DMS114 treated with DMSO at 0.1 percent for 48 hours (cell line): ENCODE data around the gene KIF2C.
"Not testable (repeated sequence)": the region's sequence is repeated elsewhere in the genome, so short reads cannot be mapped to it uniquely, and the experiment has no call there.

ENCODE experiments used
- DNase-seq: peaks from one replicate; lab custom pipeline; 2025; ENCODE audit not compliant: unreplicated experiment; lab: John Stamatoyannopoulos, UW

KIF2C gene

DNA sequence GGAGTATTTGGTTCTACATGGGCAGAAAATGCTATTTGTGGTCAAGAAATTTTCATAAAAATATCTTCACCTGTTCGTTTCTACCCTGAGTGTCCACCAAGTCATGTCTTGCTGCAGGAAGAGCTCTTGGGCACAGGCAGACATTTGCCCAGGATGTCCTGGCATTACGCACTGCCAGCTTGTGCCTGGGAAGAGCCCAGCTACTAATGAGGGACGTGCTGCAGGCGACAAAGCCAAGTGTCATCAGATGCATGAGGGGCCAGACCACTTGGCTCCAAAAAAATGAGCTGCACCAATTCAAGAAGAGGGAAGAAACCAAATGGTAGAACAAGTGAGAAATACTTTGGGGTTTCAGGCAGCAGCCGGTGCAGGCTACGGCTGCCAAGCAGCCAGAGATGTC lies 21.5 kb upstream of the KIF2C start:
- no peak for DNase-seq

DNA sequence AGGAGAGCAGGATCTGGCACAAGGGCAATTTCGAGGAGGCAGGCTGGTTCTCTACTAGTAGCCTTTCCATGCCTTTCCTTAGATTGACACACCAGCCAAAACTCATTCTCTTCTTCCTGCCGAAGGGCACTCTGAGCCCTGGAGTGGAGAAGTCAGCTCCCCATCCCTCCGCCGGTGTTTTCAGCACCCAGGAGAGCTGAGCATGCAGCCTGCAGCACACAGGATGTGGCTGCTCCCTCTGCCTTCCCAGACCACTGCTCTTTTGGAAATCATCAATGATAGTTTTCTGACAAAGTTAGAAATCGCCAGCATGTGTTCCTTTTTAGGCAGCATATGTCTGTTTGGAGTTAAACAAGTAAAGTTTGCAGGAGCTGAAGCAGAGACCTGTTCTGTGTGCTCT lies 20.3 kb upstream of the KIF2C start:
- DNase-seq, result no peak

DNA sequence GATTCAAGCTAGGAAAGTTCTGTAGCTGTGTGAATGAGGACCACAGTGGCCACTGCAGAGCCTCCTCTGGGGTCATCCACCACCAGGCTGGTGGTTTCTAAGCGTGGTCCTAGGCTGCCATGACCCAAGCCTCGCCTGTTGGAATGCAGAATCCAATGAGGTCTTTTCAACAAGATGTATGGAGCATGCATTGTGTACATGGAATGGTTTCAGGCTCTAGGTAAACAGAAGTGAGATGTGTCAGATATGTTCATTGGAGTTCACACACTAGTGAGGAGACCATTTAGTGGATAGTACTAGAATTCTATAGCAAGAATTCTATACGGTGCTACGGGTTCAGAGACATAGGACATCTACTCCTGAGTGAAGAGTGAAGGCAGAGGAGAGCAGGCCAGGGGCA lies 19.4 kb upstream of the KIF2C start:
- no peak for DNase-seq

DNA sequence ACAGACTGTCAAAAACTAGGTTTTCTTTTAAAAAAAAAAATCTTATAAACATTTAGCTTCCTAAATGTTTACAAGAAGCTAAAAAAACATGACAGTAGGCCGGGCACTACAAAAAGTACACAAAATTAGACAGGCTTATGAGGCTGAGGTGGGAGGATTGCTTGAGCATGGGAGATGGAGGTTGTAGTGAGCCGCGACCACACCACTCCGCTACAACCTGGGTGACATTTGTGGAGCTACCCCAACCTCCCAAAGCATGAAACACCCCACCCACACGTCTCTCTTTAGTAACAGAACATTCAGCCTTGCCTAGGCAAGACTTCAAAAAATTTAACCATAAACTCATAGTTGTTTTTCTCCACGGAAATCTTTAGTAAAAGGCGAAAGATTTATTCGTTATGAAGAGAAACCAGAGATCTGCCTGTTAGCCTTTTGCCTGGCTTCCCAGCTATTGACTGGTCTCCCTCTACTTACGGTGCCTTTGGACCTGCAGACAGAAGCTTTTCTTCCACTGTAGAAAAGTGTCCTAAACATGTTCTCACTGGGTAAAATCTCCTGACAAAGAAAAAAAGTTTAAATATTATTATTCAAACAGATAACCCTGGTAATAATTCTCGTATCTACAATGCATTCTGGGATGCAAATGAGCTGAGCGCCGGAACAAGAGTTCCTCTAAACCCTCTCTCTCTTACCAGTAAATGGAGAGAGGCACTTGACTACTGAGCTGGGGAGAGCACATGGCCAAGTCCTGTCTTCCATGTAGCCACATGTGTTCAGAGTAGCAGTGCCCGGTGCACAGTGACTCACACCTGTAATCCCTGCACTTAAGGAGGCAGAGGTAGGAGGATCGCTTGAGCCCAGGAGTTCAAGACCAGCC lies 17.9 kb upstream of the KIF2C start:
- peak; percentile 97 for DNase-seq

DNA sequence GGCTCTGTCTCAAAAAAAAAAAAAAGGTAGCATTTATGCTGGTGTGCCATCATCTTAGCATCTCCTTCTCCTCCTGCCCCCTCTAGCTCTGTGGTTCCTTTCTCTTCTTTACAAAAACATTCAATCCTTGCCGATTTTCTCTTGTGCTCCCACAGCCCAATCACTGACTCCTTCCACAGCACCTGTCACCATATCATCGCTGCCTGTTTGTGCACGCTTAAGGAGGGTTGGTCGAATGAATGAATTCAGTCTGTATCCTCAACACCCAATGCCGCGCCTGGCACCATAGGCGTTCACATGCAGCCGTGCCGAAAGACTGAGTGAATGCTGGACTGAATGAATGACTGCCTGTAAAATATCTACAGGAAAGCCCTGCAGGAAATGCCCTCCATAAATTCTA lies 16.6 kb upstream of the KIF2C start:
- DNase-seq, result no peak

DNA sequence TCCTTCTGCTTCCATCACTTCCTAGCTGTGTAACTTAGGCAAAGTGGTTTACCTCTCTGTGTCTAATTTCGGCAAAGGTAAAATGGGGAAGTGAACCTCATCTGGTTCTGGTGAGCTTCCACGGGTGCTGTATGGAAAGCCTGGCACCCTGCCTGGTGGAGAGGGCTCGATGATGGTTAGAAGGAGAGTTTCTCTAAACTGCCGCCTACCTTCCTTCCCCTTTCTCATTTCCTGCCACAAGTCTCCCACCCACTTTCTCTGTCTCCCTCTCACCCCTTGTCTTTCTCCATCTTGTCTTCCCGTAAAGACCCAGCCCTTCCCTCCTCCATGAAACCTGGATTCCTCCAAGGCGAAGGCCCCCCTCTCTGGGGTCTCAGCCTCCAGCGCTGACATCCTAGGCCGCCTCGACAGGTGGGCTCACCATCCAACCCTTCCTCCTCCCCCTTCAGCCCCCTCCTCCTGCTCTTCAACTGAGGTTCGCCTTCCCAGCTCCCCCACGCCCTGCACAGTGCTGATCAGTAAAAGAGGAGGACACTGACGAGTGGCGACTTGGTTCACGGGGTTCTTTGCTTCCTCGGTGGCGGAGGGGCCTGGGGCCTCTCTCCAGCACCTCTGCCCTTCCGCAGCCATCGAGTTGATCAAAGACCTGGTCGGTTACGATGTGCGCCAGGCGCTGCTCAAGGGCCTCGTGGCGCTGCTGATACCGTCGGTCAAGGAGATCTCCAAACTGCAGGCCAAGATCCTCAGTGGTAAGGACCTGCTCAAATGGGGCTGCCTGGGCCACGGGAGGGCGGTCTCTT lies 15.9 kb upstream of the KIF2C start:
- no peak for DNase-seq

DNA sequence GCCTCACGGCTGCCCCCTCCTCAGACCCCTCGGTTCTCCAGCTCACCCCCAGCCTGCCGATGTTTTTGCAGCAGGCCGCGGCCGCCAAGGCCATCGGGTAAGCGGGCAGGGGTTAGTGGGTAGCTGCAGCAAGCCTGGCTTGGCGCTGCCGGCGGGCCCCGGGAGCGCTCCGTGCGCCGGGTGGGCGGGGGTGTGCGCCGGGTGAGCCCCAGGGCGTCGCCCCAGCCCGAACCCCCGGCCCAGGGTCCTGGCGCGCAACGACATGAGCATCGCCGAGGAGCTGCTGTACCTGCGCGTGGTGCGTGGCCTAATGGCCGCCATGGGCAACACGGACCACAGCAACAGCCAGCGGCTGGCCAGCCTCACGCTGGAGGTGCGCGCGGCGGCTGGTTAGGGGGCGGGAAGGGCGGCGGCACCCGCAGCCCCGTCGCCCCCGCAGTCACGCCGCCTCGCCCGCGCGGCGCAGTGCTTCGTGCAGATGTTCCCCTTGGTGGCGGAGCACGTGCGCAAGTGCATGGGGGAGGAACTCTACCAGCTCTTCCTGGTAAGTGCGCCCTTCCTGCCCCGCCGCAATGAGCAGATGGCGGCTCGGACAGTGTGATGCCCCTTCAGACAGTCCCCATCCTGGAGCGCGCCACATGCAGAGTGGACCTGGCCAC lies 15.2 kb upstream of the KIF2C start:
- no peak for DNase-seq

DNA sequence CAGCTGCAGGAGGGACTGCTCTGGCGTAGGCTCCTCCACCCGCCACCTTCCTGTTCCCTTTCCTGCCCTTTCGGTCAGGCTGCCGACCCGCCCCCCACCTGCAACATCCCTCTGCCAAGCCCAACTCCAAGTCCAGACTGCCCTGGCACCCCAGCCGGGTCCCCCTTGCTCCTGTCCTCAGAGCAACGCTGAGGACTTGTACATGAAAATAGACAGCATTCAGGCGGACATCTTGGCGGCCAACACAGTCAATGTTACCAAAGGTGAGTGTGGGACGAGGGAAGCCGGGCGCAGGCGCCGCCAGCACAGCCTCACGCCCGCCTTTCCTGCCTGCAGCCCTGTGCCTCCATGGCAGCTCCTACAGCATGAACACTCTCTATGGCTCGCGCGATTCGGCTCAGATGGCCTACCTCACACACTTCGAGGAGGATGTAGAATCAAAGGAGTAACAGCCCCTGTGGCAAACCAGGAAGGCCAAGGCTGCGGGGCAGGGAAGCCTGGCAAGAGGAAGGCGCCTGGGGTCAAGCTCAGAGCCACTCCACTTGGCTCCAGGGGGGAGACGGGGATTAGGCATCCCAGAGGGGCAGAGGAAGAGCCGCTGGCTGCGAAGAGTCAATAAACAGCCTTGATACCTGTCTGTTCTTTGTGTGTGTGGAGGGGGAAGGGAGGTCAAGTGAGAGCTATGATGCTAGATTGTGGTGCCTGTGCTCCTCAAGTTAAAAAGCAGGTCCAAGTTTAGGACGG lies 14.5 kb upstream of the KIF2C start:
- DNase-seq, result no peak

DNA sequence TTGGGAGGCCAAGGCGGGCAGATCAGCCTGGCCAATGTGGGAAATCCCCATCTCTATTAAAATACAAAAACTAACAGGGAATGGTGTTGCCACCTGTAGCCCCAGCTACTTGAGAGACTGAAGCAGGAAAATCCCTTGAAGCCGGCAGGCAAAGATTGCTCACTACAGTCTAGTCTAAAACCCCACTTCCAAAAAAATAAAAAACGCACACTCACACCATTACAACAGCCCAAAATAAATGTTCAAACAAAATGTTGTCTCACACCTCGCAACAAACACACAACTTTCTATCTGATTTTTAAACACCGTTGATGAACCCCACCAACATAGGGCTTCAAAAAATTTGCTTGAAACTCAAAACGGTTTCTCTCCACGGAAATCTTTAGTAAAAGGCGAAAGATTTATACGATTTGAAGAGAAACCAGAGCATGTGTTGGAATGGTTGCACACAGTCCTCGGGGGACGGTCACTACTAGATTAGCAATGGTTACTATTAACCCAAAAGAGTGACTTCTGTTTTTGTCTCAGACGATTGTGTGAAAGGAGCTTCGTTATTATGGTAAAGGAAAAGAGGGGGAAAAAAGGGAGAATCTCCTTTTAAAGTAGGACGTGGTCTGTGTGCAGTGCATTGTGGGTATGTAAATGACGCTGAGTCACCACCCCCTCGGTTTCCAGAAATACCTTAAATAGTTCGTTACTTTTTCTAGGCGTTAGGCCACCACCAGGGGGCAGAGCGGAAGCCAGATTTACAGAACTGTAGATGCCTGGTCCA lies 8.7 kb upstream of the KIF2C start, which contains the start of gene RNU5D-1:
Gene RNU5D-1, minus strand, starts transcription at position 430 of the 772 bp plus-strand sequence.
- DNase-seq, result peak; percentile 99

DNA sequence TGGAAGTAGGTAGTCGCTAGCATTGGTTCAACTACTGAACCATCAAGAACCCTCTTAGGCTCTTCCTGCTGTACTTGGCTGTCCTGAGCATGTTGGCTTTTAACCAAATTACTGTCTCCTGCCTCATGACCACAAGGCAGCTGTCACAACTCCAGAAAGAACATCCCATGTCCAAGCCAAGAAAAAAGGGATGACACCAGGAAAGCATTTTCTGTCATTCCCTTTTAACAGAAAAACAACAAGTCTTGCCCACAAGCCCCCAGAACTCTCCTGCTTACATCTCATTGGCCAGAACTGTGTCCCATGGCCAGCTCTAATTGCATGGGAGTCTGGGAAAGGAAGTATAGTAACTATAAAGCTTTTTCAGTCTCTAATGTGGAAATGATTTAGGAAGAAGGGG lies 6.3 kb upstream of the KIF2C start:
- DNase-seq, result no peak

DNA sequence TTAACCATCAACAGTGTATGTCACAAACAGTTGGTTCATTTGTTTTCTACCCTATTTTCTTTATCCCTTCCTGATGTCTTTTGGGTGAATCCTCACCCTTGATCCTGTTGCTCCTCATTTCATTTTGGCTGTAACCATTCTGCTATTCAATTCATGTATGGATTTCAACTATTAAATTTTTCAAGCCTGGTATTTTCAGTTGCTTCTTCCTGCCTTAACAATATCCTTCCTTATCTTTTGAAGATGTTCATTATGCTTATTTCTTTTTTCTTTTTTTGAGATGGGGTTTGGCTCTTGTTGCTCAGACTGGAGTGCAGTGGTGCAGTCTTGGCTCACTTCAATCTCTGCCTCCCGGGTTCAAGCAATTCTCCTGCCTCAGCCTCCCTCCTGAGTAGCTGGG lies 5.9 kb upstream of the KIF2C start:
- no peak for DNase-seq

DNA sequence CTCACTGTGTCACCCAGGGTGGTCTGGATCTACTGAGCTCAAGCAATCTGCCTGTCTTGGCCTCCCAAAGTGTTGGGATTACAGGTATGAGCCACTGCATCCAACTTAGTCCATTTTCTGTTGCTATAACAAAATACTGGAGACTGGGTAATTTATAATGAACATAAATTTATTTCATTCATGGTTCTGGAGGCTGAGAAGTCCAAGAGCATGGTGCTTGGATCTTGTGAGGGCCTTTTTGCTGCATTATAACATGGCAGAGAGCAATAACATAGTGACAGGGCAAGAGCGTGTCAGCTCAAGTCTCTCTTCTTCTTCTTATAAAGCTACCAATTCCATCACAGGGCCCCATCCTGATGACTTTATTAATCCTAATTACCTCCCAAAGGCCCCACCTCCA lies 3.6 kb upstream of the KIF2C start:
- no peak for DNase-seq

DNA sequence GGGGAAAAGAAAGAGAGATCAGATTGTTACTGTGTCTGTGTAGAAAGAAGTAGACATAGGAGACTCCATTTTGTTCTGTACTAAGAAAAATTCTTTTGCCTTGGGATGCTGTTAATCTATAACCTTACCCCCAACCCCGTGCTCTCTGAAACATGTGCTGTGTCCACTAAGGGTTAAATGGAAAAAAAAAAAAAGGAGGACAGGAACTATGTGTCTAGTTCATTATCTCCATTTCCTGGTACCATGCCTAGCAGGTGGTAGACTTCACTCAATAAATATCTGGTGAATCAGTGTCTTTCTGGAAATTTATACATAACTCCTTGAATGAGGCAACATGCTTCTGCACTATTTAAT lies 707 bp upstream of the KIF2C start:
- DNase-seq, result not testable (repeated sequence)

DNA sequence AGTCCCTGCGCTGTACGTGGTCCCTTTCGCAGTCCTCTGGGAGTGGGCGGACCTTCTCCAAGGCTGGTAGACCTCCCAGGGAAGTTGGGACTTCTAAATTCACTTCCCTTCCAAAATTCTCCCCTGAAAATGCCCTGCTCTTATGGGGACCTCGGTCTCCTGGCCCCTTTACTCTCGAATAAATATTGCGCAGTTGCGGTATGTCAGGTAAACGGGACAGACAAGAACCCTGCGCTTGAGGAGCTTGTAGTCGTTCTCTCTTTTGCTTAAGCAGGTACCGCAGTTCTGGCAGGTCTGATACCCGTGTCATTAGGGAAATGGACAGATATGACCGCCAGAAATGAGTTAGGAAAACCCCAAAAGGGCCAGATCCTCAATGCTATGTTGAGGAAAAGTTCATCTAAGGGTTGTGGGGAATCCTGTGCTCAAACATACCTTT lies 561 bp downstream of the KIF2C start:
- DNase-seq, result no peak

DNA sequence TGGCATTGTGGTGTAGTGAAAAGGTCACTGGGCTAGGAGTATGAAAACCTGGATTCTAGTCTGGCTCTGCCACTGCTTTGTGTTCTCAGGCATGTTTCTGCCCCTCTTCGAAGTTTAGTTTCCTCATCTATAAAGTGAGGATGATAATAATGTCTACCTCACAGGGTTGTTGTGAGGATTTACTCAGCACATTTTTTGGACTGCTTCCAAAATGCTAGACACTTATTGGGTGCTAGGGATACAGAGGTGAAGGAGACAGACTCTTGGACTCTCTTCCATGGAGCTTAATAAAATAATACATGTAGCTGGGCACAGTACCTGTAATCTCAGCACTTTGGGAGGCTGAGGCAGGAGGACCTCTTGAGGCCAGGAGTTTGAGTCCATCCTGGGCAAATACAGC lies 3.6 kb downstream of the KIF2C start:
- DNase-seq, result no peak

DNA sequence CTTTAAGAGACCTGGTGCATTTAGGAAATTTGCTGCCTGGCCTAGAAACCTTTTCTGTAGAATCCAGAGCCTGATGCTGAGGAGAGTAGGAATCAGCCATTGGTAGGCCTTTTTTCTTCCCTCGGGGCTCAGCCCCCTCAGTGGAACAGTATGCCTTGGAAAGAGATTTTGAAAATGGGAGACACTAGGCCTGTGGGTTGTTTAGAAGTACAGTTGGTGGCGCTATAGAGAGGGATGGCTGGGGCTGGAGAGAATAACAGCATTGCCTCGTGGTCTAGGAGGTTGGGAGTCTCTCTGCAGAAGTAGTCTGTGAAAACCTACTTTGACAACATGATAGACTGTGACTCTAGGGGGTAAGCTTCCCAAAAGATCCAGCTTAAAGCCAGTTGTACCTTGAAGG lies 8.2 kb downstream of the KIF2C start:
- DNase-seq, result no peak

DNA sequence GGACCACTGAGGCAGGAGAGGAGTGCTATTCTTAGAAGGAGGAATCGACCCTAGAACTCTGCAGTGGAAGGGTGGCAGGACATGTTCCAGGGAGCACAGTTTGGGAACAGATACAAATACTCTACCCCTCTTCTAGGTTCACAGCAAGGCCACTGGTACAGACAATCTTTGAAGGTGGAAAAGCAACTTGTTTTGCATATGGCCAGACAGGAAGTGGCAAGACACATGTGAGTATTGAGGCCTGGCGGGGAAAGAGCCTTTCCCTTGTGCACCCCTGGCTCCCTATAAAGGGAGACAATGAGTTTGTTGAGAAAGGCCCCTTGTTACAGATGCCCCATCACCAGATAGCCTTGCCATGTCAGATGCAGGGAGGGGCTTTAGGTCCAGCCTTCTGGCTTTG lies 17.8 kb downstream of the KIF2C start:
- no peak for DNase-seq

DNA sequence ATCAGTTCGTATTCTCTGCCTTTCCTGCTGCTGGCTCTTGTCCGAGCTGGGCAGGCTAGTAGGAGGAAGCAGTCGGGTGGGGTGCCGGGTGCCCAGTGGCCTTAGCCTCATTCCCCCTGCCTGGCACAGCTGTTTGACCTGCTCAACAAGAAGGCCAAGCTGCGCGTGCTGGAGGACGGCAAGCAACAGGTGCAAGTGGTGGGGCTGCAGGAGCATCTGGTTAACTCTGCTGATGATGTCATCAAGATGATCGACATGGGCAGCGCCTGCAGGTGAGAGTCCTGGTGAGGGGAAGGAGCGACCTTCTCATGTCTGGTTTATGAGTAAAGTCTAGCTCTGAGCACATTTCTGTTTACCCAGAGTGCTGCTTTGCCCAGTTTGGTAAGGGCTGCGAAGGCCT lies 19.4 kb downstream of the KIF2C start:
- no peak for DNase-seq

DNA sequence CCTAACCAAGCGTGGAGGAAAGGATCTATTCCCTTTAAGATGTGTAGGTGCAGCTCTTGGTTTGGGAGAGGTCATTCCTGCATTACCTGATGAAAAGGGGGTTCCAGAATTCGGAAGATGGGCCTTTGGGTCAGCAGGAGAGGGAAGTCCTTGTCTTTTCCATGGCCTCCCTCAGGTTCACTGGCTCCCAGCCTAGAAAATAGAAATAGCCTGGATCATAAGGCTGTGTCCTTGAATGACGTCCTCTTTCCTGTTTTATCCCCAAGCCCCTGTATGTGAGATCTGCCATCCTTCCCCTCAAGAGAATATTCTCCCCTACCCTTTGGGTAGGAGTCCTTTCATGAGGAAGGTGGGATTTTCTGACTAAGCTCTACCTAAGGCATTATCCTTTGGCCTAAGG lies 21.2 kb downstream of the KIF2C start:
- no peak for DNase-seq

DNA sequence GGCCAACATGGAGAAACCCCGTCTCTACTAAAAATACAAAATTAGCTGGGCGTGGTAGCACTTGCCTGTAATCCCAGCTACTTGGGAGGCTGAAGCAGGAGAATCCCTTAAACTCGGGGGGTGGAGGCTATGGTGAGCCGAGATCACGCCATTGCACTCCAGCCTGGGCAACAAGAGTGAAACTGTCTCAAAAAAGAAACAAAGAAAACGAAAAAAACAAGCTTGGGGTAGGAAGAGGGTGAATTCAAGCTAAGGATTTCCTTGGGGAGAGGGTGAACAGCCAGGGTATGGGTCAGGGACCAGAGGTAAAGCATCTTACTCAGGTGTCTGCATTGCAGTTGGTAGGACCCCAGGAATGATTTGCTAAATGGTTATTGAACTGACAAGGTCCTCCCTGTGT lies 26.8 kb downstream of the KIF2C start:
- DNase-seq, result not testable (repeated sequence)
